SIG-M5 treated with dmso at 0.1 percent for 504 hours (cell line): Measurements from ENCODE around the gene PPP2R2C.

Source experiments
- DNase-seq: peaks from one replicate; lab custom pipeline; 2025; ENCODE audit not compliant: unreplicated experiment; lab: John Stamatoyannopoulos, UW

The PPP2R2C gene

GRCh38 chr4:6449746-6450369, 22.6 kb downstream of the PPP2R2C start:
- DNase-seq: no peak

- no peak for DNase-seq
Observed at GRCh38 chr4:6449335-6449734, 23.1 kb downstream of the PPP2R2C start.

- no peak for DNase-seq
Observed at GRCh38 chr4:6448476-6449170, 23.8 kb downstream of the PPP2R2C start.

GRCh38 chr4:6447672-6448171, 24.7 kb downstream of the PPP2R2C start:
- DNase-seq: no peak

GRCh38 chr4:6446538-6447451, 25.6 kb downstream of the PPP2R2C start:
- no peak for DNase-seq

GRCh38 chr4:6446130-6446482, 26.3 kb downstream of the PPP2R2C start:
- no peak for DNase-seq

GRCh38 chr4:6445403-6446129, 26.8 kb downstream of the PPP2R2C start:
- DNase-seq: no peak

GRCh38 chr4:6444582-6444981, 27.8 kb downstream of the PPP2R2C start:
- DNase-seq: no peak

GRCh38 chr4:6443035-6444023, 29.1 kb downstream of the PPP2R2C start:
- DNase-seq: no peak

- no peak for DNase-seq
Observed at GRCh38 chr4:6442555-6442954, 29.9 kb downstream of the PPP2R2C start.

GRCh38 chr4:6441758-6442157, 30.7 kb downstream of the PPP2R2C start:
- DNase-seq: no peak

GRCh38 chr4:6441202-6441582, 31.2 kb downstream of the PPP2R2C start:
- no peak for DNase-seq

GRCh38 chr4:6440506-6441201, 31.8 kb downstream of the PPP2R2C start:
- no peak for DNase-seq

GRCh38 chr4:6439120-6439762, 33.2 kb downstream of the PPP2R2C start:
- DNase-seq: no peak

GRCh38 chr4:6437826-6438238, 34.6 kb downstream of the PPP2R2C start:
- no peak for DNase-seq

- DNase-seq: no peak
Observed at GRCh38 chr4:6435010-6435409, 37.4 kb downstream of the PPP2R2C start.

GRCh38 chr4:6430927-6431326, 41.5 kb downstream of the PPP2R2C start:
- no peak for DNase-seq

GRCh38 chr4:6427439-6428090, 44.8 kb downstream of the PPP2R2C start:
- DNase-seq: no peak
